Endothelial cell of umbilical vein (primary cell): ENCODE results near the gene GRK5. TPM values are rescaled to one million over a fixed set of nuclear protein-coding genes. Genes with fewer than 3 reads are reported as not detected.

Source experiments
- BruUV-seq: library from RNA; stranded (reverse); fragments of 400-500 nt; replicated peaks from 2 replicates; lab custom pipeline; 2021; lab: Mats Ljungman, UMichigan
- CTCF ChIA-PET: fragments of 300-600, 350-600 bp; sonication (Branson Sonifier 250); formaldehyde crosslinking; loops from one replicate; lab custom pipeline; 2021; ENCODE audit warnings: antibody characterized with exemption, inconsistent platforms; lab: Charles Lee
- POLR2A ChIA-PET: fragments of 300-600, 350-600 bp; sonication (Branson Sonifier 250); formaldehyde crosslinking; loops from one replicate; lab custom pipeline; 2021; ENCODE audit warnings: antibody characterized with exemption, inconsistent platforms; lab: Charles Lee
- DNase-seq: peaks from one replicate; pipeline ENCODE4 v3.0.0-alpha.2; 2011; ENCODE audit warnings: low read depth, low spot score
- FAIRE-seq: peaks from 2 replicates; lab custom pipeline; 2011; peaks lifted over from hg19 to GRCh38; lab: Jason Lieb, UNC
- H2AFZ ChIP-seq: 2 replicates; pipeline ENCODE4 v1.6.0; 2012; ENCODE audit warnings: low read depth, low read length, control low read depth, inconsistent platforms
- H3K27ac ChIP-seq: 2 replicates; pipeline ENCODE4 v1.5.1; 2011; ENCODE audit warnings: low read depth, mild to moderate bottlenecking, control low read depth, low read length, moderate library complexity; ENCODE audit not compliant: insufficient read depth
- H3K27me3 ChIP-seq, 2 experiments: 2 replicates each; pipeline versions ENCODE4 v1.6.0 to v1.6.1; 2011; ENCODE audit warnings: low read length in 2 of 2, mixed read lengths in 1 of 2; ENCODE audit not compliant: control insufficient read depth in 2 of 2, insufficient read depth in 2 of 2
- H3K36me3 ChIP-seq, 2 experiments: 2 replicates in 1 of 2; 3 replicates in 1 of 2; pipeline ENCODE4 v1.5.1; 2011; ENCODE audit warnings: low read length in 2 of 2, mild to moderate bottlenecking in 1 of 2, moderate library complexity in 1 of 2; ENCODE audit not compliant: control insufficient read depth in 2 of 2, insufficient read depth in 2 of 2; ENCODE audit errors: extremely low read depth in 1 of 2
- H3K4me1 ChIP-seq: 3 replicates; pipeline ENCODE4 v1.5.1; 2011; ENCODE audit warnings: mild to moderate bottlenecking, low read length; ENCODE audit not compliant: control insufficient read depth, insufficient read depth; ENCODE audit errors: extremely low read depth
- H3K4me2 ChIP-seq: 2 replicates; pipeline ENCODE4 v1.6.1; 2011; ENCODE audit warnings: low read length, control low read depth, mixed read lengths; ENCODE audit not compliant: insufficient read depth
- H3K4me3 ChIP-seq, 3 experiments: fragments of 200-600 bp in 1 of 3; sonication (generic), shearing (Covaris generic) in 1 of 3; replicated peaks in 1 of 3; 2 replicates each; pipeline ENCODE4 v1.5.1; 2011 to 2016; ENCODE audit warnings: control low read depth in 3 of 3, low read length in 3 of 3, mild to moderate bottlenecking in 2 of 3, inconsistent platforms in 1 of 3, low read depth in 1 of 3, moderate library complexity in 1 of 3; ENCODE audit not compliant: insufficient read depth in 1 of 3
- H3K79me2 ChIP-seq: 2 replicates; pipeline ENCODE4 v1.6.0; 2012; ENCODE audit warnings: low read length, inconsistent platforms; ENCODE audit not compliant: control insufficient read depth, insufficient read depth
- H3K9ac ChIP-seq: replicated peaks from 2 replicates; pipeline ENCODE3; 2011; ENCODE audit warnings: low read length, control low read depth; ENCODE audit not compliant: insufficient read depth; ENCODE audit errors: extremely low read depth
- H3K9me1 ChIP-seq: replicated peaks from 3 replicates; pipeline ENCODE4 v1.6.0; 2011; ENCODE audit warnings: mild to moderate bottlenecking, low read length; ENCODE audit not compliant: control insufficient read depth, insufficient read depth; ENCODE audit errors: extremely low read depth
- H3K9me3 ChIP-seq: replicated peaks from 2 replicates; pipeline ENCODE4 v1.5.1; 2012; ENCODE audit warnings: low read length, inconsistent platforms; ENCODE audit not compliant: control insufficient read depth, insufficient read depth
- H4K20me1 ChIP-seq: replicated peaks from 2 replicates; pipeline ENCODE3; 2011; ENCODE audit warnings: mild to moderate bottlenecking, low read length; ENCODE audit not compliant: control insufficient read depth, insufficient read depth; ENCODE audit errors: extremely low read depth
- CTCF ChIP-seq, 2 donors: IDR thresholded peaks; 1 replicate in 1 of 2; 2 replicates in 1 of 2; pipeline ENCODE4 v1.5.1; 2011; ENCODE audit warnings: low read length in 2 of 2, mild to moderate bottlenecking in 2 of 2, moderate library complexity in 2 of 2, control low read depth in 1 of 2, inconsistent platforms in 1 of 2, low read depth in 1 of 2; ENCODE audit not compliant: insufficient read depth in 1 of 2; ENCODE audit errors: extremely low read depth in 1 of 2
- EZH2 ChIP-seq: IDR thresholded peaks from 2 replicates; pipeline ENCODE4 v1.6.1; 2012; ENCODE audit warnings: borderline replicate concordance, low read depth, mild to moderate bottlenecking, moderate library complexity, low read length, inconsistent platforms; ENCODE audit not compliant: severe bottlenecking
- FOS ChIP-seq: IDR thresholded peaks from 2 replicates; pipeline ENCODE4 v1.6.1; 2011; ENCODE audit warnings: mild to moderate bottlenecking, low read length, moderate library complexity, borderline replicate concordance; ENCODE audit not compliant: insufficient read depth
- GATA2 ChIP-seq: IDR thresholded peaks from 2 replicates; pipeline ENCODE4 v1.7.0; 2011; ENCODE audit warnings: low read depth, mild to moderate bottlenecking, moderate library complexity, mixed read lengths, low read length; ENCODE audit not compliant: insufficient read length, insufficient read depth
- JUN ChIP-seq: IDR thresholded peaks from 2 replicates; pipeline ENCODE4 v1.6.1; 2011; ENCODE audit warnings: borderline replicate concordance, low read depth; ENCODE audit not compliant: insufficient read length, insufficient read depth
- MAX ChIP-seq: IDR thresholded peaks from 2 replicates; pipeline ENCODE4 v1.6.1; 2011; ENCODE audit not compliant: insufficient read depth, insufficient read length
- MYC ChIP-seq: IDR thresholded peaks from one replicate; pipeline ENCODE4 v1.6.1; 2011; ENCODE audit warnings: mild to moderate bottlenecking, low read depth, low read length
- POLR2A ChIP-seq: IDR thresholded peaks from 2 replicates; pipeline ENCODE4 v1.6.1; 2012; ENCODE audit warnings: low read depth, mild to moderate bottlenecking, control low read depth, low read length
- POLR2AphosphoS5 ChIP-seq: IDR thresholded peaks from 2 replicates; pipeline ENCODE4 v1.6.1; 2012; ENCODE audit warnings: low read depth, mild to moderate bottlenecking, control low read depth, low read length, moderate library complexity; ENCODE audit not compliant: insufficient read depth
- dilution Hi-C: fragments of 300-500 bp; cut with MboI; formaldehyde crosslinking; loops from one replicate; pipeline ENCODE4 v1.15.0; 2019; ENCODE audit warnings: low sequenced_read_pairs; ENCODE audit not compliant: extremely low pct_ligation_motif_present
- intact Hi-C: fragments of 100-400 bp; cut with micrococcal nuclease; formaldehyde crosslinking; loops from one replicate; pipeline ENCODE4 v1.10.0; 2022
- polyA plus RNA-seq, 4 experiments: library from polyadenylated mRNA; depleted of rRNA in 3 of 4; stranded (reverse) in 3 of 4; unstranded in 1 of 4; fragments of >200 nt; gene quantifications; 2 replicates each; pipeline versions ENCODE4 v1.2.1 to v1.2.3, GENCODE V29; 2011 to 2012; ENCODE audit warnings: missing spikeins in 1 of 4
- total RNA-seq: library from RNA; stranded (reverse); gene quantifications from 2 replicates; pipeline ENCODE4 v1.2.3, GENCODE V29; 2021

Gene GRK5
- total and polyA plus RNA-seq, 2 donors (not counting 3 experiments of a cell fraction or from before 2014, with no cell fraction given): 13.1 to 29.5 TPM

DNA sequence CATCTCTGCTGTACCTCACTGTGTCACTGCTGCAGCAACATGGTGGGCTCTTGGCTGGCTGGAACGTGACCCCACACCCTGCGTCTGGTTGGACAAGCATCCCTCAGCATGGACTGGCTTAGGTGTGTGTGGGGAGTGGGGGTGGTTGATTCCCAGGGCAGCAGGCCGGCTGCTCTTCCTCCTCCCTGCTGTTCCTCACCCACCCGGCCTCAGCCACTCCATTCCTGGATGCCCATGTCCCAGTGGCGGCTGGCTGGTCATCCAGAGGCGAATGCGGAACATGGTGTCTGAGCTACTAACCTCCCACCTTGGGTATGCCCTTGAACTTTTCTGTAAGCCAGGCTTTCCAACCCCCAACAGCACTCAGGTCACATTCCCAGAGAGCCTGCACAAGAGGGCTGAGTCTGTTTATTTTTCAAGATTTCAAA, 81.2 kb downstream of the GRK5 start:
- no peaks in the 10 kb centered on the region for H3K9me3 ChIP-seq

More for the DNA sequence above, 81.2 kb downstream of the GRK5 start:
- Histone ChIP-seq H3K4me2 (no peak overlapping the region), H2AFZ (no peak overlapping the region), H3K79me2 (no peaks in the 10 kb centered on the region), H3K9me1 (no peaks in the 10 kb centered on the region), H4K20me1 (no peaks in the 10 kb centered on the region), H3K4me1 (peaks cover 2% of the 10 kb centered on the region), H3K27ac (no peak overlapping the region), H3K36me3 (no peaks in the 10 kb centered on the region), H3K27me3 (no peaks in the 10 kb centered on the region), H3K4me3 (no peak overlapping the region), H3K9ac (no peak overlapping the region)
- intact Hi-C loops: no loop called here
- TF ChIP-seq FOS (no peak), POLR2AphosphoS5 (no peak), MYC (no peak), MAX (no peak), JUN (no peak), EZH2 (no peak), POLR2A (no peak), CTCF (IDR thresholded peaks at IDR 0.05; ENCODE audit: extremely low read depth in 1 of 2, insufficient read depth in 1 of 2, low read depth in 1 of 2, low read length in 2 of 2) (no peak), GATA2 (no peak)
- ChIA-PET CTCF (interaction anchor here (1.5 to 2.8 kb wide), 2 partner anchors 37 to 79 kb away, joined by 3 to 11 read pairs; no protein-coding TSS in a partner anchor), POLR2A (no interaction called here)
- FAIRE-seq: no peak
- DNase-seq: no peak
- dilution Hi-C loops: no loop called here
- no TSS peak for BruUV-seq
